22Rv1 (cell line): ENCODE data around the gene KRT37.

Experiments
- CTCF ChIP-seq: fragments of 450-650 bp; IDR thresholded peaks from 2 replicates; pipeline ENCODE4 v1.5.1; 2017; ENCODE audit warnings: mild to moderate bottlenecking
- ZFX ChIP-seq: fragments of 450-650 bp; IDR thresholded peaks from 2 replicates; pipeline ENCODE4 v1.6.1; 2017; ENCODE audit warnings: antibody characterized with exemption, borderline replicate concordance

GRCh38 chr17:41437254-41437653 is 12.9 kb upstream of the KRT37 start:
- TF ChIP-seq CTCF = no peak
- TF ChIP-seq ZFX = no peak
